Breast epithelium (tissue), 4 donors: Measurements from ENCODE around the gene CBLN2. TPM values are rescaled to one million over a fixed set of nuclear protein-coding genes. Genes with fewer than 3 reads are reported as not detected.

ENCODE experiments used
- DNase-seq, 2 donors: peaks; one replicate each; pipeline ENCODE4 v3.0.0-alpha.2; 2019; ENCODE audit warnings: low spot score in 2 of 2
- H3K27ac ChIP-seq, 2 donors: fragments of 200-600 bp; sonication (generic) in 1 of 2; one replicate each; pipeline ENCODE4 v1.5.1; 2016 to 2019; ENCODE audit warnings: mild to moderate bottlenecking in 1 of 2
- H3K27me3 ChIP-seq, 2 donors: fragments of 200-600 bp; sonication (generic) in 1 of 2; one replicate each; pipeline versions ENCODE4 v1.5.1 to v1.6.0; 2017 to 2019; ENCODE audit warnings: control low read depth in 1 of 2, mild to moderate bottlenecking in 1 of 2
- H3K36me3 ChIP-seq: fragments of 200-600 bp; one replicate; pipeline ENCODE4 v1.5.1; 2019
- H3K4me1 ChIP-seq, 2 donors: fragments of 200-600 bp; sonication (generic); one replicate each; pipeline ENCODE4 v1.5.1; 2016 to 2019; ENCODE audit warnings: control low read depth in 1 of 2
- H3K4me3 ChIP-seq, 3 donors: fragments of 200-600 bp; sonication (generic); 1 replicate in 2 of 3; 2 replicates in 1 of 3; pipeline ENCODE4 v1.5.1; 2016 to 2019; ENCODE audit warnings: mild to moderate bottlenecking in 3 of 3, moderate library complexity in 2 of 3
- H3K9me3 ChIP-seq, 2 donors: fragments of 200-600 bp; sonication (generic) in 1 of 2; one replicate each; pipeline ENCODE4 v1.5.1; 2016 to 2019; ENCODE audit warnings: control low read depth in 1 of 2
- POLR2A ChIP-seq: fragments of 450-650 bp; IDR thresholded peaks from one replicate; pipeline ENCODE4 v1.6.1; 2016; ENCODE audit warnings: antibody characterized with exemption, mild to moderate bottlenecking, moderate library complexity
- POLR2AphosphoS5 ChIP-seq, 3 donors: sonication (generic); formaldehyde crosslinking; IDR thresholded peaks; one replicate each; pipeline ENCODE4 v1.6.1; 2017; ENCODE audit warnings: antibody characterized with exemption in 3 of 3
- intact Hi-C: fragments of 100-400 bp; cut with DNase I; formaldehyde crosslinking; loops from one replicate; pipeline ENCODE4 v1.15.1; 2023; ENCODE audit warnings: low total_unique reads
- total RNA-seq, 3 donors: library from RNA; depleted of rRNA; stranded (reverse); fragments of >200 nt; gene quantifications; one replicate each; pipeline ENCODE4 v1.1.0, GENCODE V29; 2016
- TF ChIP-seq, protein P1 (sequence below), 3 donors: fragments of 450-650 bp; IDR thresholded peaks; one replicate each; pipeline ENCODE4 v1.5.1; 2016 to 2017; ENCODE audit warnings: antibody characterized with exemption in 3 of 3, mild to moderate bottlenecking in 3 of 3, moderate library complexity in 3 of 3

Gene CBLN2
- under 1 TPM in 1 of 3 donors, not detected in 2; 0.15 TPM for total RNA-seq

DNA sequence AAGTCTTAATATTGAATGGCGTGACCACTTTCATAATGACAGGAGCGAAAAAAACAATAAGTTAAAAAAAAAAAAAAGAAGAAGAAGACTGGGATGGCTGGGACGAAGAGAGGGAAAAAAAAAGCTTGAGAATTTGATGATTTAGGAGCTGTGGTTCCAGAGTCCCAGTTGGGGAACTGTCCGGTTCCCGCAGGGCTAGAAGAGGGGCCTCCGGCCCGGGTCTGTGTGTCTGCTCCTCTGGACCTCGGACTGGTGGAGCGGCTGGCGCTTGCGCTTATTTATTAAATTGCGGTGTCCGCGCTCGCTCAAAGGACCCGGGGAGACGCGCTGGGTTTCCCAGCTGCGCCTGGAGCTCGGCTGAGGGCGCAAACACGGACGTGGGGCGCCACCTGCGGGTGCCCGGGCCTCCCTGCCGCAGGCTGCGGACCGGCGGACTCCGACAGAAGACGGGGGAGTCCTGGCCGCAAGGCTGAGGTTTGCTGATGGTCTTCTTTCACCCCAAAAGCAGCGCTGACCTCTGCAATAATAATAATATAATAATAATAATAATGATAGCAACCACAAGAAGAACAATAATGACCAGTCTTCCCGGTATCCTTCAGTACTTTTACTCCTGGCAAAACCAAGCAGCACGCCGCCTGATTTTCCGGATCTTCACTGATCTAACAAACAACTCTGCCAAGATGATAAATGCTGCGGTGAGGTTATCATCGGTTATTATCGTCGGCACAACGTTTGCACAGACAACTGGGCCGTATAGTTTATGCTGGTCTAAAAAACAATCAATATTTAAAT is at the start of gene CBLN2:
Gene CBLN2, minus strand, starts transcription at position 251 of the 795 bp plus-strand sequence. CDS start 2,182 bp downstream, outside the sequence.
- no peak for DNase-seq
- H3K27me3 ChIP-seq, result peaks cover 6 to 45% of the 10 kb centered on the region in 2 donors
- peak within 1 kb of the TSS in 2 of 3 donors; percentile 39 to 61 for H3K4me3 ChIP-seq
- peaks cover 0 to 11% of the 10 kb centered on the region in 2 donors for H3K4me1 ChIP-seq
- no peaks in the 10 kb centered on the region for H3K9me3 ChIP-seq
- H3K36me3 ChIP-seq, result no peaks in the 10 kb centered on the region
- TF ChIP-seq POLR2A, result no peak
- TF ChIP-seq, protein P1, sequence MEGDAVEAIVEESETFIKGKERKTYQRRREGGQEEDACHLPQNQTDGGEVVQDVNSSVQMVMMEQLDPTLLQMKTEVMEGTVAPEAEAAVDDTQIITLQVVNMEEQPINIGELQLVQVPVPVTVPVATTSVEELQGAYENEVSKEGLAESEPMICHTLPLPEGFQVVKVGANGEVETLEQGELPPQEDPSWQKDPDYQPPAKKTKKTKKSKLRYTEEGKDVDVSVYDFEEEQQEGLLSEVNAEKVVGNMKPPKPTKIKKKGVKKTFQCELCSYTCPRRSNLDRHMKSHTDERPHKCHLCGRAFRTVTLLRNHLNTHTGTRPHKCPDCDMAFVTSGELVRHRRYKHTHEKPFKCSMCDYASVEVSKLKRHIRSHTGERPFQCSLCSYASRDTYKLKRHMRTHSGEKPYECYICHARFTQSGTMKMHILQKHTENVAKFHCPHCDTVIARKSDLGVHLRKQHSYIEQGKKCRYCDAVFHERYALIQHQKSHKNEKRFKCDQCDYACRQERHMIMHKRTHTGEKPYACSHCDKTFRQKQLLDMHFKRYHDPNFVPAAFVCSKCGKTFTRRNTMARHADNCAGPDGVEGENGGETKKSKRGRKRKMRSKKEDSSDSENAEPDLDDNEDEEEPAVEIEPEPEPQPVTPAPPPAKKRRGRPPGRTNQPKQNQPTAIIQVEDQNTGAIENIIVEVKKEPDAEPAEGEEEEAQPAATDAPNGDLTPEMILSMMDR (IDR thresholded peaks at IDR 0.05), result peak in 2 of 3 donors; percentile 37 to 42
- intact Hi-C loops, result no loop called here
- no peak within 1 kb of the TSS for H3K27ac ChIP-seq

DNA sequence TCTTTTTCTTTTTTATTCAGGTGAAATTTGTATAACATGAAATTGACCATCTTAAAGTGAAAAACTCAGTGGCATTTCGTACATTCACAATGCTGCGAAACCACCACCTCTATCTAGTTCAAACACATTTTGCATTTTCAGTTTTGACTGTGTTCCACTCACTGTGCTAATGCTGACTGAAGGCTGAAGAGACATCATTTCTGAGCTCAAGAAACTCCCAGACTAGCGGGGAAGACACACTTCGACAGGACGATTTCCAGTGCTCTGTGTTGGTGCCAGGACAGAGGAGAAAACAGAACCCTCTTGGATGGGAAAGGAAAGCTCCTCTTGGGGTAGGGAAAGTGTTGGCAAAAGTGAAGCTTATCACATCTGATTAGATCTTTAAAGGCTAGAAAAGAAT is 44.2 kb upstream of the CBLN2 start:
- Histone ChIP-seq H3K27ac (no peak overlapping the region), H3K4me3 (no peak overlapping the region), H3K9me3 (peaks cover 0 to 2% of the 10 kb centered on the region in 2 donors), H3K4me1 (no peaks in the 10 kb centered on the region), H3K27me3 (no peaks in the 10 kb centered on the region), H3K36me3 (no peaks in the 10 kb centered on the region)
- intact Hi-C loops, result loop anchor here (5.0 kb wide), 1 partner anchor 1776 kb away; no protein-coding TSS in a partner anchor
- TF ChIP-seq POLR2A (no peak), POLR2AphosphoS5 (IDR thresholded peaks at IDR 0.05) (no peak)
- TF ChIP-seq, protein P1 (IDR thresholded peaks at IDR 0.05), result no peak
- DNase-seq, result no peak

DNA sequence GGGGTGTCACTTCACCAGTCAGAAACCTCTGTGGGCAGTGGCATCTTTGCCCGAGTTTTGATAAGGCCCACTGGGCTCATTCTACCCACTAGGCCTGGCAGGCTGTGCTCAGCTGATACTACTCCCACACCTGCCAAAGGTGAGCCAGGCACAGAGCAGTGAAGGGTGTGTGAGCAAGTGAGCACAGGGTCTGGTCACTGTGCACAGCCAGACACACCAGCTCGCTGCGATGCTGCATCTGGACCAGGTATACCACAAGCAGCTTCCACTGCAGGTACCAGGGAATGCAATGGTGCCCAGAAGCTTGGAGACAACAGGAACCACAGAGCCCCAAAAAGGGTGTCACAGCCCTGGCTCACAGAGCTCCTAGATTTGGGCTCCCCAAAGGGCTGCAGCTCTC is 40.6 kb upstream of the CBLN2 start:
- no peak for DNase-seq
- intact Hi-C loops, result loop anchor here (5.0 kb wide), 1 partner anchor 1772 kb away; no protein-coding TSS in a partner anchor
- TF ChIP-seq POLR2A (no peak), POLR2AphosphoS5 (IDR thresholded peaks at IDR 0.05) (no peak)
- TF ChIP-seq, protein P1 (IDR thresholded peaks at IDR 0.05), result no peak
- Histone ChIP-seq H3K9me3 (peaks cover 0 to 2% of the 10 kb centered on the region in 2 donors), H3K36me3 (no peaks in the 10 kb centered on the region), H3K27ac (no peak overlapping the region), H3K27me3 (no peaks in the 10 kb centered on the region), H3K4me3 (no peak overlapping the region), H3K4me1 (no peaks in the 10 kb centered on the region)

DNA sequence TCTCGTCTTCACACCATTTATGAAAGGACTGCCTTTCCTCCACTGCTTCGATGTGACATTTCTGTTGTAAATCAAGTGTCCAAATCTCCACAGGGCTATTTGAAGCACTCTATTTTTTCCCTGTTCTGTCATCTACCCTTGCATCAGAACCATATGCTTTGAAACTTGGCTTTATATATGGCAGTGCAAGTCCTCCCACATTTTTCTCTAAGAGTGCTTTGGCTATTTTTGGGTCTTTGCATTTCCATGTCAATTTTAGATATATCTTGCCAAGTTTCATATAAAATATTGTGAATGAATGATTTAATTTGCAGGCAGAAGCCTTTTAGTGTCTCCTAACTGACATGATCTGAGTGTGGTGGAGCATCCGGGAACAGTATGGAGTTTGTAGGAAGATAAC is 37.8 kb upstream of the CBLN2 start:
- DNase-seq, result no peak
- intact Hi-C loops, result loop anchor here (1.0 kb wide), 1 partner anchor 19 kb away; no protein-coding TSS in a partner anchor
- no peaks in the 10 kb centered on the region for H3K36me3 ChIP-seq
- TF ChIP-seq, protein P1 (IDR thresholded peaks at IDR 0.05), result no peak
- TF ChIP-seq POLR2AphosphoS5 (IDR thresholded peaks at IDR 0.05) (no peak), POLR2A (no peak)
- H3K9me3 ChIP-seq, result peaks cover 0 to 2% of the 10 kb centered on the region in 2 donors
- no peak overlapping the region for H3K27ac ChIP-seq
- no peak overlapping the region for H3K4me3 ChIP-seq
- H3K4me1 ChIP-seq, result no peaks in the 10 kb centered on the region
- no peaks in the 10 kb centered on the region for H3K27me3 ChIP-seq

DNA sequence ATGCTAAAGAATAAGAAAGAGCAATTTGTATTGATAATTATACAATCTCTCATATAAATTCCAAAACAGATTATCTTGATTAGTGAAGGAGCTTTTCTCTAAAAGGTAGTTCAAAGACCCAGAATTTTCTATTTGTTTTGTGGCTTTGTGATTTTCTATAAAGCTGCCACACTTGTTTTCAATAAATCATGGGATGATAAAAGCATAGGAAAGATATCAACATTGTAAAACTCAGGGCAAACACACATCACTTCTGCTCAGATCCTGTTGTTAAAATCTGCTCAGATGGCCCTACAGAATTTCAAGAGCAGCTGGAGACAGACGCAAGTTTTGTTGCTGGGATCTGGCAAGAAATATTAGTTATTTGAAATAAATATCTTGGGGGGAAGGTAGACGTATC is 28.8 kb upstream of the CBLN2 start:
- intact Hi-C loops, result no loop called here

More for the DNA sequence above, 28.8 kb upstream of the CBLN2 start:
- no peak overlapping the region for H3K4me3 ChIP-seq
- H3K9me3 ChIP-seq, result no peaks in the 10 kb centered on the region
- DNase-seq, result no peak
- H3K4me1 ChIP-seq, result no peaks in the 10 kb centered on the region
- H3K36me3 ChIP-seq, result no peaks in the 10 kb centered on the region
- TF ChIP-seq POLR2AphosphoS5 (IDR thresholded peaks at IDR 0.05) (no peak), POLR2A (no peak)
- TF ChIP-seq, protein P1 (IDR thresholded peaks at IDR 0.05), result no peak
- no peak overlapping the region for H3K27ac ChIP-seq
- H3K27me3 ChIP-seq, result no peaks in the 10 kb centered on the region
